Measurements from ENCODE around the gene BMPR1A.

Gene BMPR1A

GRCh38 chr10:86793696-86794095 lies 37.3 kb downstream of the BMPR1A start:
- Histone ChIP-seq H3K9me2 (replicated peaks; ENCODE audit: low read depth, low read length) (no peaks in the 10 kb centered on the region), H3K27me3 (ENCODE audit: insufficient read depth, low read length, poor library complexity, severe bottlenecking) (no peaks in the 10 kb centered on the region), H3K36me3 (ENCODE audit: insufficient read depth, low read length) (no peaks in the 10 kb centered on the region), H3K9ac (ENCODE audit: low read depth, low read length, poor library complexity, severe bottlenecking) (no peak overlapping the region), H3K9me3 (ENCODE audit: insufficient read depth, low read depth, low read length) (no peaks in the 10 kb centered on the region), H2AFZ (ENCODE audit: low read length) (no peak overlapping the region), H3K4me1 (ENCODE audit: insufficient read depth, low read length, poor library complexity, severe bottlenecking) (peaks cover 6% of the 10 kb centered on the region), H3K4me2 (ENCODE audit: low read depth, low read length, poor library complexity, severe bottlenecking) (no peak overlapping the region), H3K4me3 (ENCODE audit: low read length, poor library complexity, severe bottlenecking) (no peak overlapping the region), H4K20me1 (ENCODE audit: insufficient read depth, low read length, poor library complexity, severe bottlenecking) (no peaks in the 10 kb centered on the region), H3F3A (ENCODE audit: low read depth) (no peaks in the 10 kb centered on the region), H3K79me2 (ENCODE audit: insufficient read depth, low read length) (no peaks in the 10 kb centered on the region)
- TF ChIP-seq EZH2phosphoT487 (IDR thresholded peaks at IDR 0.05; ENCODE audit: borderline replicate concordance) (no peak), CTCF (conservative IDR thresholded peaks at IDR 0.05; ENCODE audit: low read length) (no peak)

- Histone ChIP-seq H3K4me1 (ENCODE audit: insufficient read depth, low read length, poor library complexity, severe bottlenecking) (peaks cover 6% of the 10 kb centered on the region), H3K4me3 (ENCODE audit: low read length, poor library complexity, severe bottlenecking) (no peak overlapping the region), H3F3A (ENCODE audit: low read depth) (no peaks in the 10 kb centered on the region), H3K9me3 (ENCODE audit: insufficient read depth, low read depth, low read length) (no peaks in the 10 kb centered on the region), H3K4me2 (ENCODE audit: low read depth, low read length, poor library complexity, severe bottlenecking) (no peak overlapping the region), H3K79me2 (ENCODE audit: insufficient read depth, low read length) (no peaks in the 10 kb centered on the region), H3K9ac (ENCODE audit: low read depth, low read length, poor library complexity, severe bottlenecking) (no peak overlapping the region), H3K9me2 (replicated peaks; ENCODE audit: low read depth, low read length) (no peaks in the 10 kb centered on the region), H3K27me3 (ENCODE audit: insufficient read depth, low read length, poor library complexity, severe bottlenecking) (no peaks in the 10 kb centered on the region), H2AFZ (ENCODE audit: low read length) (no peak overlapping the region), H4K20me1 (ENCODE audit: insufficient read depth, low read length, poor library complexity, severe bottlenecking) (no peaks in the 10 kb centered on the region), H3K36me3 (ENCODE audit: insufficient read depth, low read length) (no peaks in the 10 kb centered on the region)
- TF ChIP-seq CTCF (conservative IDR thresholded peaks at IDR 0.05; ENCODE audit: low read length): no peak
- no peak for TF ChIP-seq EZH2phosphoT487 (IDR thresholded peaks at IDR 0.05; ENCODE audit: borderline replicate concordance)
These were observed 38.9 kb downstream of the BMPR1A start for GRCh38 chr10:86795353-86795752.

- H3K4me1 ChIP-seq (ENCODE audit: insufficient read depth, low read length, poor library complexity, severe bottlenecking): peaks cover 6% of the 10 kb centered on the region
- H3K4me2 ChIP-seq (ENCODE audit: low read depth, low read length, poor library complexity, severe bottlenecking): no peak overlapping the region
- H3K9me2 ChIP-seq (replicated peaks; ENCODE audit: low read depth, low read length): no peaks in the 10 kb centered on the region
- no peak overlapping the region for H2AFZ ChIP-seq (ENCODE audit: low read length)
- H4K20me1 ChIP-seq (ENCODE audit: insufficient read depth, low read length, poor library complexity, severe bottlenecking): no peaks in the 10 kb centered on the region
- no peaks in the 10 kb centered on the region for H3F3A ChIP-seq (ENCODE audit: low read depth)
- H3K9me3 ChIP-seq (ENCODE audit: insufficient read depth, low read depth, low read length): no peaks in the 10 kb centered on the region
- H3K27me3 ChIP-seq (ENCODE audit: insufficient read depth, low read length, poor library complexity, severe bottlenecking): no peaks in the 10 kb centered on the region
- H3K4me3 ChIP-seq (ENCODE audit: low read length, poor library complexity, severe bottlenecking): no peak overlapping the region
- H3K79me2 ChIP-seq (ENCODE audit: insufficient read depth, low read length): no peaks in the 10 kb centered on the region
- no peaks in the 10 kb centered on the region for H3K36me3 ChIP-seq (ENCODE audit: insufficient read depth, low read length)
- TF ChIP-seq EZH2phosphoT487 (IDR thresholded peaks at IDR 0.05; ENCODE audit: borderline replicate concordance) (no peak), CTCF (conservative IDR thresholded peaks at IDR 0.05; ENCODE audit: low read length) (no peak)
- H3K9ac ChIP-seq (ENCODE audit: low read depth, low read length, poor library complexity, severe bottlenecking): no peak overlapping the region
These were observed 41.6 kb downstream of the BMPR1A start for GRCh38 chr10:86798025-86798424.

Measured in Loucy (cell line).